ENCODE data around the gene PDE4D.

DNA sequence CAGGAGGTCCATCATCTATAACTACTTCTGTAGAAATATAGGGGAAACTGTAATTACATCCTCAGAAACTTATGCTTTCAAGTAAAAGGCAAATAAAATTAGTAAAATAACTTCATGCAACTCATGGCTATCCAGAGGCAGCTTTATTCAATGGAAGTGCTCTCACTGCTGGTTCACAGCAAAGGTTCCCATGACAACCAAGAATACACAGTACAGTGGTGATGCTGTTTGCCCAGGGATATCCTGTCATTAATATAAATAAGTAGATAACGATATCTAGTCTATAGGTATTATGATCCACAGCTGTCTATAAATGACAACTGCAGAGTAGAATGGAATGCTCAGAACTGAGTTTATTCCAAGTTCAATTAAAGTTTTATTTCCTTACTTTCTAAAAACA, 390.3 kb downstream of the PDE4D start:
- TF ChIP-seq, protein P1, sequence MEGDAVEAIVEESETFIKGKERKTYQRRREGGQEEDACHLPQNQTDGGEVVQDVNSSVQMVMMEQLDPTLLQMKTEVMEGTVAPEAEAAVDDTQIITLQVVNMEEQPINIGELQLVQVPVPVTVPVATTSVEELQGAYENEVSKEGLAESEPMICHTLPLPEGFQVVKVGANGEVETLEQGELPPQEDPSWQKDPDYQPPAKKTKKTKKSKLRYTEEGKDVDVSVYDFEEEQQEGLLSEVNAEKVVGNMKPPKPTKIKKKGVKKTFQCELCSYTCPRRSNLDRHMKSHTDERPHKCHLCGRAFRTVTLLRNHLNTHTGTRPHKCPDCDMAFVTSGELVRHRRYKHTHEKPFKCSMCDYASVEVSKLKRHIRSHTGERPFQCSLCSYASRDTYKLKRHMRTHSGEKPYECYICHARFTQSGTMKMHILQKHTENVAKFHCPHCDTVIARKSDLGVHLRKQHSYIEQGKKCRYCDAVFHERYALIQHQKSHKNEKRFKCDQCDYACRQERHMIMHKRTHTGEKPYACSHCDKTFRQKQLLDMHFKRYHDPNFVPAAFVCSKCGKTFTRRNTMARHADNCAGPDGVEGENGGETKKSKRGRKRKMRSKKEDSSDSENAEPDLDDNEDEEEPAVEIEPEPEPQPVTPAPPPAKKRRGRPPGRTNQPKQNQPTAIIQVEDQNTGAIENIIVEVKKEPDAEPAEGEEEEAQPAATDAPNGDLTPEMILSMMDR (IDR thresholded peaks at IDR 0.05): no peak
- no peak for TF ChIP-seq POLR2A (IDR thresholded peaks at IDR 0.05)
- TF ChIP-seq EP300 (IDR thresholded peaks at IDR 0.05): no peak

Measured in tibial nerve (tissue), 4 donors.